HCT116 (cell line): ENCODE results near the gene PRMT9. TPM values are rescaled to one million over a fixed set of nuclear protein-coding genes. Genes with fewer than 3 reads are reported as not detected.

Experiments
- ATAC-seq: fragments of 200-7000 bp; cut with Tn5 transposase; 2 replicates; pipeline ENCODE4 v1.9.1; 2020; ENCODE audit warnings: mild to moderate bottlenecking, moderate library complexity
- BruUV-seq: library from RNA; stranded (reverse); fragments of 400-500 nt; replicated peaks from 2 replicates; lab custom pipeline; 2021; lab: Mats Ljungman, UMichigan
- CTCF ChIA-PET: fragments of 300-600 bp; sonication (Branson Sonifier 250); formaldehyde crosslinking; loops from one replicate; lab custom pipeline; 2021; ENCODE audit warnings: antibody characterized with exemption; lab: Charles Lee
- POLR2A ChIA-PET: fragments of 300-600, 350-600 bp; sonication (Branson Sonifier 250); formaldehyde crosslinking; loops from one replicate; lab custom pipeline; 2021; ENCODE audit warnings: antibody characterized with exemption; lab: Charles Lee
- RAD21 ChIA-PET, 2 experiments: fragments of 300-600 bp; sonication (Branson Sonifier 250); formaldehyde crosslinking; loops; one replicate each; lab custom pipeline; 2023; ENCODE audit warnings: low total read pairs in 2 of 2; ENCODE audit not compliant: uncharacterized antibody in 2 of 2, unreplicated experiment in 2 of 2, low non-redundant PET in 1 of 2; lab: Charles Lee
- DNase-seq: peaks from one replicate; pipeline ENCODE4 v3.0.0-alpha.2; 2010; ENCODE audit warnings: low read depth, low spot score
- H2AFZ ChIP-seq: fragments of 200-600 bp; shearing (Covaris generic), sonication (generic); 2 replicates; pipeline ENCODE4 v1.6.1; 2017; ENCODE audit warnings: low read depth, mixed run types, mixed read lengths, antibody characterized with exemption, low read length; ENCODE audit not compliant: poor library complexity, severe bottlenecking
- H3K27ac ChIP-seq: 2 replicates; pipeline ENCODE4 v1.5.1; 2012; ENCODE audit warnings: low read depth, low read length
- H3K27me3 ChIP-seq: fragments of 200-600 bp; sonication (generic); 2 replicates; pipeline ENCODE4 v1.6.1; 2016; ENCODE audit warnings: mixed run types, low read length, mixed read lengths; ENCODE audit not compliant: insufficient read depth
- H3K36me3 ChIP-seq, 2 experiments: fragments of 200-500 bp in 1 of 2; fragments of 200-600 bp in 1 of 2; sonication (Bioruptor generic) in 1 of 2; sonication (generic) in 1 of 2; 2 replicates each; pipeline versions ENCODE4 v1.5.1 to v1.6.1; 2014 to 2016; ENCODE audit warnings: low read length in 2 of 2, inconsistent platforms in 1 of 2, mixed read lengths in 1 of 2, mixed run types in 1 of 2; ENCODE audit not compliant: insufficient read depth in 2 of 2, control insufficient read depth in 1 of 2
- H3K4me1 ChIP-seq, 2 experiments: fragments of 200-600 bp in 1 of 2; sonication (generic) in 1 of 2; 2 replicates each; pipeline versions ENCODE4 v1.5.1 to v1.6.1; 2012 to 2017; ENCODE audit warnings: low read length in 2 of 2, inconsistent platforms in 1 of 2, mild to moderate bottlenecking in 1 of 2, mixed read lengths in 1 of 2, mixed run types in 1 of 2, moderate library complexity in 1 of 2; ENCODE audit not compliant: insufficient read depth in 2 of 2, control insufficient read depth in 1 of 2
- H3K4me2 ChIP-seq: fragments of 200-600 bp; sonication (generic); 2 replicates; pipeline ENCODE4 v1.6.1; 2017; ENCODE audit warnings: mixed run types, low read length, mixed read lengths
- H3K4me3 ChIP-seq, 2 experiments: fragments of 200-600 bp in 1 of 2; sonication (generic) in 1 of 2; replicated peaks in 1 of 2; 2 replicates each; pipeline ENCODE4 v1.5.1; 2011 to 2016; ENCODE audit warnings: low read length in 2 of 2, control low read depth in 1 of 2, low read depth in 1 of 2, mild to moderate bottlenecking in 1 of 2, mixed read lengths in 1 of 2, mixed run types in 1 of 2
- H3K79me2 ChIP-seq: fragments of 200-600 bp; sonication (generic); 2 replicates; pipeline ENCODE4 v1.6.1; 2017; ENCODE audit warnings: mild to moderate bottlenecking, mixed run types, low read length, moderate library complexity, mixed read lengths; ENCODE audit not compliant: insufficient read depth
- H3K9ac ChIP-seq: fragments of 200-600 bp; sonication (generic); 2 replicates; pipeline ENCODE4 v1.6.1; 2016; ENCODE audit warnings: low read length, mixed read lengths
- H3K9me2 ChIP-seq: fragments of 200-600 bp; sonication (generic), shearing (Covaris generic); 2 replicates; pipeline ENCODE4 v1.6.1; 2017; ENCODE audit warnings: mixed run types, mild to moderate bottlenecking, moderate library complexity; ENCODE audit not compliant: insufficient read depth
- H3K9me3 ChIP-seq, 2 experiments: fragments of 200-500 bp in 1 of 2; fragments of 200-600 bp in 1 of 2; sonication (Bioruptor generic) in 1 of 2; sonication (generic) in 1 of 2; 2 replicates each; pipeline ENCODE4 v1.6.1; 2014 to 2017; ENCODE audit warnings: low read length in 2 of 2, mixed read lengths in 2 of 2, inconsistent platforms in 1 of 2, low read depth in 1 of 2, mild to moderate bottlenecking in 1 of 2, mixed run types in 1 of 2, moderate library complexity in 1 of 2; ENCODE audit not compliant: control insufficient read depth in 1 of 2, insufficient read depth in 1 of 2
- H4K20me1 ChIP-seq: fragments of 200-600 bp; sonication (generic), shearing (Covaris generic); 2 replicates; pipeline ENCODE4 v1.6.1; 2017; ENCODE audit warnings: mixed run types, mild to moderate bottlenecking, moderate library complexity; ENCODE audit not compliant: insufficient read depth
- CBX3 ChIP-seq: IDR thresholded peaks from 2 replicates; pipeline ENCODE4 v1.6.1; 2012; ENCODE audit warnings: low read depth
- intact Hi-C: fragments of 100-400 bp; cut with micrococcal nuclease; formaldehyde crosslinking; loops from 2 replicates; pipeline ENCODE4 v1.10.0; 2022
- total RNA-seq: library from RNA; stranded (reverse); gene quantifications from one replicate; pipeline ENCODE4 v1.2.1, GENCODE V29; 2021; ENCODE audit not compliant: unreplicated experiment
- TF ChIP-seq, protein P1 (sequence below): IDR thresholded peaks from 2 replicates; pipeline ENCODE4 v1.6.1; 2012; ENCODE audit warnings: low read depth
- TF ChIP-seq, protein P2 (sequence below): IDR thresholded peaks from 2 replicates; pipeline ENCODE4 v1.6.1; 2011; ENCODE audit warnings: mild to moderate bottlenecking, low read length, moderate library complexity; ENCODE audit not compliant: insufficient replicate concordance; ENCODE audit errors: extremely low read depth

PRMT9 gene
- total RNA-seq, 1 experiment from 2014 or later = 5.8 TPM

DNA sequence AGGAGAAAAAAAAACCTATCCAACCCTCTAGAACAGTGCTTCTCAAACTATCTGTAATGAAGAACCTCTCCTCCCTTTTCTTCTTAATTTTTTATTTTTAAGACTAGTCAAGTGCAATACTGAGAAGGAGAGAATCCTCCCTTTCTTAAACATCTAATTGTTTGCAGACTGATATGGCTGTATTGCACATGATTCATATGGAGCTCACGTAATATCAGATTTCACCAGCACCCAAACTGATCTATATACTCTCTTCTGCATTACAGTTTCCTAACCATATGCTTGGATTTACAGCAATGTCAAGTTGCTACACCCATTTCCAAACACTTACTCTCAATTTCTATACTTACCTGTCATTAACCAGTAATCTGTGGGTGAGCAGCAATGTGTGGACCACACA lies 9.5 kb downstream of the PRMT9 start (continued):
- TF ChIP-seq, protein P1, sequence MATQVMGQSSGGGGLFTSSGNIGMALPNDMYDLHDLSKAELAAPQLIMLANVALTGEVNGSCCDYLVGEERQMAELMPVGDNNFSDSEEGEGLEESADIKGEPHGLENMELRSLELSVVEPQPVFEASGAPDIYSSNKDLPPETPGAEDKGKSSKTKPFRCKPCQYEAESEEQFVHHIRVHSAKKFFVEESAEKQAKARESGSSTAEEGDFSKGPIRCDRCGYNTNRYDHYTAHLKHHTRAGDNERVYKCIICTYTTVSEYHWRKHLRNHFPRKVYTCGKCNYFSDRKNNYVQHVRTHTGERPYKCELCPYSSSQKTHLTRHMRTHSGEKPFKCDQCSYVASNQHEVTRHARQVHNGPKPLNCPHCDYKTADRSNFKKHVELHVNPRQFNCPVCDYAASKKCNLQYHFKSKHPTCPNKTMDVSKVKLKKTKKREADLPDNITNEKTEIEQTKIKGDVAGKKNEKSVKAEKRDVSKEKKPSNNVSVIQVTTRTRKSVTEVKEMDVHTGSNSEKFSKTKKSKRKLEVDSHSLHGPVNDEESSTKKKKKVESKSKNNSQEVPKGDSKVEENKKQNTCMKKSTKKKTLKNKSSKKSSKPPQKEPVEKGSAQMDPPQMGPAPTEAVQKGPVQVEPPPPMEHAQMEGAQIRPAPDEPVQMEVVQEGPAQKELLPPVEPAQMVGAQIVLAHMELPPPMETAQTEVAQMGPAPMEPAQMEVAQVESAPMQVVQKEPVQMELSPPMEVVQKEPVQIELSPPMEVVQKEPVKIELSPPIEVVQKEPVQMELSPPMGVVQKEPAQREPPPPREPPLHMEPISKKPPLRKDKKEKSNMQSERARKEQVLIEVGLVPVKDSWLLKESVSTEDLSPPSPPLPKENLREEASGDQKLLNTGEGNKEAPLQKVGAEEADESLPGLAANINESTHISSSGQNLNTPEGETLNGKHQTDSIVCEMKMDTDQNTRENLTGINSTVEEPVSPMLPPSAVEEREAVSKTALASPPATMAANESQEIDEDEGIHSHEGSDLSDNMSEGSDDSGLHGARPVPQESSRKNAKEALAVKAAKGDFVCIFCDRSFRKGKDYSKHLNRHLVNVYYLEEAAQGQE = no peak
- no peak for TF ChIP-seq CBX3

DNA sequence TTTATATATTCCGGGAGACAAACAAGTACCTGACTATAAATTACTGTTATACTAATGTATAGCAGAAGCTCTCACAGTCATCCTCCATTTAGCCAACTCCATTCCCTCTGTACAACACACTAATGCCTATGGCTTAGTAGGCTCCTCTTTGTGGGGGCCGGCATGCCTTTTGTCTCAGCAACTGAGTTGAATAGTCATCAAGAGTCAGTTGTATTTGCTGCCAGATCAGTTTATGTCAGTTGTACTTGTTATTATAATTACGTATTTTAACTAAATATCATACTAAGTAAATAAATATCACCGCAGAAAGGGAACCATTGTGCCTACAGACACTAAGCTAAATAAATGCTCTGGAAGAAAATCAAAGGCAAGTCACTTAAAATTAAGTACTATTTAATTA lies 9.9 kb downstream of the PRMT9 start:
- DNase-seq (no peak), ATAC-seq (no peak)
- ChIA-PET CTCF (no interaction called here), RAD21 (no interaction called here), POLR2A (interaction anchor here (1.7 kb wide), 1 partner anchor 10 kb away, joined by 5 read pairs; the partner anchor contains the start of gene PRMT9)
- TF ChIP-seq, protein P2, sequence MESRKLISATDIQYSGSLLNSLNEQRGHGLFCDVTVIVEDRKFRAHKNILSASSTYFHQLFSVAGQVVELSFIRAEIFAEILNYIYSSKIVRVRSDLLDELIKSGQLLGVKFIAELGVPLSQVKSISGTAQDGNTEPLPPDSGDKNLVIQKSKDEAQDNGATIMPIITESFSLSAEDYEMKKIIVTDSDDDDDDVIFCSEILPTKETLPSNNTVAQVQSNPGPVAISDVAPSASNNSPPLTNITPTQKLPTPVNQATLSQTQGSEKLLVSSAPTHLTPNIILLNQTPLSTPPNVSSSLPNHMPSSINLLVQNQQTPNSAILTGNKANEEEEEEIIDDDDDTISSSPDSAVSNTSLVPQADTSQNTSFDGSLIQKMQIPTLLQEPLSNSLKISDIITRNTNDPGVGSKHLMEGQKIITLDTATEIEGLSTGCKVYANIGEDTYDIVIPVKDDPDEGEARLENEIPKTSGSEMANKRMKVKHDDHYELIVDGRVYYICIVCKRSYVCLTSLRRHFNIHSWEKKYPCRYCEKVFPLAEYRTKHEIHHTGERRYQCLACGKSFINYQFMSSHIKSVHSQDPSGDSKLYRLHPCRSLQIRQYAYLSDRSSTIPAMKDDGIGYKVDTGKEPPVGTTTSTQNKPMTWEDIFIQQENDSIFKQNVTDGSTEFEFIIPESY = no peak
- Histone ChIP-seq H3K4me1 (no peaks in the 10 kb centered on the region), H3K9me2 (no peaks in the 10 kb centered on the region), H3K9me3 (no peaks in the 10 kb centered on the region), H3K4me3 (no peak overlapping the region), H3K36me3 (peaks cover 2 to 17% of the 10 kb centered on the region in 2 experiments; a peak in 1 of 4 replicates), H3K27ac (no peak overlapping the region), H4K20me1 (no peaks in the 10 kb centered on the region; the same call in 1 of the 2 replicates), H3K79me2 (peaks cover 17% of the 10 kb centered on the region), H3K27me3 (no peaks in the 10 kb centered on the region), H3K4me2 (no peak overlapping the region), H2AFZ (no peak overlapping the region), H3K9ac (no peak overlapping the region)
- no TSS peak for BruUV-seq
- intact Hi-C loops = no loop called here
